ENCODE data around the gene UNC5C.

The UNC5C gene

GRCh38 chr4:95216636-95217035 lies 332.1 kb downstream of the UNC5C start:
- DNase-seq (ENCODE audit: low read depth), result no peak

DNA sequence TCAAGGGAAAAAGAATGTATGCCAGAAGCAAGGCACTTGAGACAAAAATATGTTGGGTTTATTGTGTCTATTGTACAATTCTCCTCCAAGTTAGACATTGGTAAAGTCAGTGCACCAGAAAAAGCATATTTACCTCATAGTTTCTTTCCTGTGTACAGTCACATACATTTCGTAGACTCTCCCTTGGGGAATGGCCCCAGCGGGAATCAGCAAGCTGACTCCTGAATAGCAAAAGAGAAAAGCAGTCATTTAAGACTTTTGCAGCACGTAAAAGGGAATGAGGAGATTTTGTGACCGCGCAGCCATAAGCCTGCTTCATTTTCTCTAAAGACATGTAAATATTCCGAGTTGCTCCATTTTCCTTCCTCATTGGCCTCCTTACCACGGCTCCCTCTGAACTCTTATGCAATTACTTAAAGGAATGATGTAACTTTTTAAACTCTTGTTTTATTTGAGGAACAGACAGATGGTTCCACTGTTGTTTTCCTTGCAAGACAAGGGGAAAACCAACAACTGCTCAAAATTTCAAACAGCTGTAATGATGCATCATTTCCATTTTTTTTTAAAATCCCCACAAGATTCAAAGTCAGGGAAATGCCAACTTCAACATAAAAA lies 332.7 kb downstream of the UNC5C start:
- DNase-seq (ENCODE audit: low read depth), result no peak

- DNase-seq (ENCODE audit: low read depth), result no peak
Measured at GRCh38 chr4:95215043-95215442, 333.7 kb downstream of the UNC5C start.

DNA sequence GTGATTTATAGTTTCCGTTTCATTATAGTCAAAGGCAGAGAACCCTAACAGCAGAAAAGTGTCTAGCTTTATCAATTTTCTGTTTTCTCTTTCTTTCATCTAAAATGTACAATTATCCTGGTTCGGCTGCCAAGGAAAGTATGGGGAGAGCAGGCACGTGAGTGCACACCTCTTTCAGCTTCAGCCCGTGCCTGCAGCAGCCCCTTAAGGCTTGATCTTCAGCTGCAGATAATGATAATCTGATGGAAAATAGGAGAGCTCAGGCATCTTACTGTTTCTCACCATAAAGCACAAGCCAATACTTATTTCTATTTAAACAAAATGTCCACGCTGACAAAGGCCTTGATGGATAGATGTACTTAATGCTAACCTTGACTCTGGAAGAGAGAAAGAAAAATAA lies 334.4 kb downstream of the UNC5C start:
- no peak for DNase-seq (ENCODE audit: low read depth)

GRCh38 chr4:95213366-95213765 lies 335.4 kb downstream of the UNC5C start:
- no peak for DNase-seq (ENCODE audit: low read depth)

GRCh38 chr4:95212692-95213091 lies 336.1 kb downstream of the UNC5C start:
- no peak for DNase-seq (ENCODE audit: low read depth)

DNA sequence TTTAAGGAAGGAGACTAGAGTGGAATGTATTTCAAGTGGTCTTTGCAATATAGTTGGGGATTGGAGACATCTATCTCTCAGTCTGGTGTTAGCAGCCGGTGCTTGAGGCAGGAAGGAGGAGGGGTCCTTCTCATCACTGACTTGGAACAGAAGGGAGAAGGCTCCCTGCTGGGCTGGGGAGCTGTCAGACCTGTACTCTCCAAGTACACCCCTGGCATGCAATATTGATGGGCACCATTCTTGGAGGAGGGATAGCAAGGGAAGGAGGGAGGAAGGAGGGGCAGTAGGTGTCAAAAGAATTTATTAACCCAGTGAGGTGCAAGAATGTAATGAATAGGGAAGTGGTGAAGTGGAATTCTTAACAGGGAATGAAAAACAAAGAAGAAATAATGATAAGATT lies 338.8 kb downstream of the UNC5C start:
- DNase-seq (ENCODE audit: low read depth), result no peak

- DNase-seq (ENCODE audit: low read depth), result no peak
Measured at GRCh38 chr4:95204873-95205272, 343.9 kb downstream of the UNC5C start.

DNA sequence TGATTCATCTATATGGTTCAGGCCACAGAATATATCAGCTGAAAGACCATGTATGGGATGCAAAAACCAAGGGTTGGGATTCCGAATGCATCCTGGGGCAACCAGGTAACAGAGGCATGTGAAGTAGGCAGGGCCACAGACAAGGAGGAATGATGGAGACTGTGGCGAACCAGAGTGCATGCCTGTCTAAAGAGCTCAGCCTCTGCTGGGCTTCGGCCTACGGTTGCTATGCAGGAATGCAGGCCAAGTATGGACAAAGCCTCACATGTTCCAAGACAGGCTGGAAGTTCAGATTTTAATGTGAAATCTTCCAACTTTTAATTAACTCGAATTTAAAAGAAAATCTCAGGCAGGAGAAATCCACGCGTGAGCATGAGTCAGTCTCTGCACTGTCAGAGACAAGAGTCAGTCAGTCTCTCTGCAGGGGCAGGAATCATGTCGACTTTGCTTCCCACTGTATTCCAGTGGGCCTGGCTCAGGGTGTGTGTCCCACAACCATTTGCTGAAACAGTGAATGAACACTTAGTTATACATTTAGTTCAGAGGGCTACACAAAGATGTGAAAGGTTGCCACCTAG lies 344.4 kb downstream of the UNC5C start:
- DNase-seq (ENCODE audit: low read depth), result no peak

DNA sequence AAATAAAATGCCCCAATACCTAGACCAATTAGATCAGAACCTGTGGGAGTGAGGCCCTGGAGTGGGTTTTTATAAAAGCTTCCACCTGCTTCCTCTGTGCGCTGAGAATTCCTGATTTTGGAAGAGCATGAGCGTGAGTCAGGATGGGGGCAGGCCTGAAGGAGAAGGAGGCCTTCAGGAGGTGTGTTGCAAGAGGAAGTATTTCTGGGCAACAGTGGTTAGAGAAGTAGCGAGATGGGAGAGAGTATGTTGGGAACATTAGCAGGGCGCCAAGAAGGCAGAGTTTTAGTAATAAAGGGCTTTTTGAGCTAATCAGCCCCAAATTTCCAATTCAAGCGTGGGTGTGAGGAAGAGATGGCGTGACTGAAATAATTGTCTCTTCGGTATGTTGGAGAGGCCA lies 349.8 kb downstream of the UNC5C start:
- no peak for DNase-seq (ENCODE audit: low read depth)

DNA sequence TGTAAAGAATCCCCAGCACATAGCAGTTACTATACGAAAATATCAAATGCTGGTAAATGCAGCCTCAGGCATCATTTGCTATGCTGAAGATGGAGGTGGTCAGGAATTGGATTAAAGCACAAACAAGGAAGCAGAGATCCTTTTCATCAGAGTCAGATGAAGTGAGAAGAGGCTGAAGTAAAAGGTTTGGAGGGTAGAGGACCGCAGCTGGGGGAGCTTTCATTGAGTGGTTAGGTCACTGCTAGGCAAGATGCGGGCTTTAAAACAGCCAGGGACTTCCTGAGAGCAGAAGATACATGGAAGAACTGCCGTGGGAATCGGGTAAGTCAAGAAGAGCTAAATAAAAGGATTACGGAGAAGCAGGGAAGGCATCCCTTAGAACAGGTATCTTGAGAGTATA lies 351.4 kb downstream of the UNC5C start:
- DNase-seq (ENCODE audit: low read depth), result no peak

DNA sequence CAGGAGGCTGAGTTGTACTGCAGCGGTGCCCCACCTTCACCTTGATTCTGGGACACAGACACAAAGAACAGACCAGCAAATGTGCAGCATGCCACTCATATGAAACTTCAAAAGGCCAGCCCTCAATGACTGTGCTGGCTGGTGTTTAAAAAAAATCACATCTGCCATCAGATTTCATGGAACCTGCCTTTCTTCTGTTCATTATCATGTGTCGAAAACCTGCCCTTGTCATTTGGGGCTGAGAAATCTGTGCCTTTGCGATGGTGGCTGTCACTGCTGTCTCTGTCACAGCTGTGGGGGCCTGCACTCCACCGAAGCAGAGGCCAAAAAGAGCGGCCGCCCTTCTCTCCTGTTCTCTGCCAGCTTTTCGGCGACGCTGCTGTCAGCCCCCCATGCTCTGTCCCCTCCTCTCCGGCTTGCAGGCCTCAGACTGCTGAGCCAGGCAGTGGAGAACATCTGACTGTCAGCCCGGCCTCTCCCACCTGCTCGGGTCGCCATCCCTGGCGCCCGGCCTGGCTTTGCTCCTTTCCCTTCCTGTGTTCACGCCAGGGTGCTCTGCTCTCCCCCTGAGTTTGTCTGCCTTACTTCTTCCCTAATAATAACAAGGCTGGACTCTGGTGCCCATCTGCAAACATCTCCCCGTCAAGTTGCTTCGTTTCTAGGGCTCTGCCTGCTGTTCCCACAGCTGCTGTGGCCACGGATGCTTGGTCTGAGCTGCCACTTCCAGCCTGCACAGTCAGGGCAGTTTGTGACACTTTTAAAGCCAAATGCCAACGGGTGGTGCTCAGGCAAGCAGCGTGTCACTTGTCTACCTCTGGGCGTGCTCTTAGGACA lies 355.2 kb downstream of the UNC5C start:
- no peak for DNase-seq (ENCODE audit: low read depth)

DNA sequence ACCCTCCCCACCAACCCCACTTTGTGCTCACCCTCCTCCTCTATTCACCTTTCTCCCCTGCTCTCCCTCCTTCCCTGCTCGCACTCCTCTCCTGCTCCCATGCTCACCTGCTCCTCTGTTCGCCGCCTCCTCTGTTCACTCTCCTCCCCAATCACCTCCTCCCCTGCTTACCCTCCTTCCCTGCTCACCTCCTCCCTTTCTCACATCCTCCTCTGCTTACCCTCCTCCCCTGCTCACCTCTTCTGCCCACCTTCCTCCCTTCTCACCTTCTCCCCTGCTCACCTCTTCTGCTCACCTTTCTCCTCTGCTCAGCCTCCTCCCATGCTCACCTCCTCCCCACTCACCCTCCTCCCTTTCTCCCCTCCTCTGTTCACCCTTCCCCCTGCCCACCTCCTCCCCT lies 357.2 kb downstream of the UNC5C start:
- DNase-seq (ENCODE audit: low read depth), result no peak

DNA sequence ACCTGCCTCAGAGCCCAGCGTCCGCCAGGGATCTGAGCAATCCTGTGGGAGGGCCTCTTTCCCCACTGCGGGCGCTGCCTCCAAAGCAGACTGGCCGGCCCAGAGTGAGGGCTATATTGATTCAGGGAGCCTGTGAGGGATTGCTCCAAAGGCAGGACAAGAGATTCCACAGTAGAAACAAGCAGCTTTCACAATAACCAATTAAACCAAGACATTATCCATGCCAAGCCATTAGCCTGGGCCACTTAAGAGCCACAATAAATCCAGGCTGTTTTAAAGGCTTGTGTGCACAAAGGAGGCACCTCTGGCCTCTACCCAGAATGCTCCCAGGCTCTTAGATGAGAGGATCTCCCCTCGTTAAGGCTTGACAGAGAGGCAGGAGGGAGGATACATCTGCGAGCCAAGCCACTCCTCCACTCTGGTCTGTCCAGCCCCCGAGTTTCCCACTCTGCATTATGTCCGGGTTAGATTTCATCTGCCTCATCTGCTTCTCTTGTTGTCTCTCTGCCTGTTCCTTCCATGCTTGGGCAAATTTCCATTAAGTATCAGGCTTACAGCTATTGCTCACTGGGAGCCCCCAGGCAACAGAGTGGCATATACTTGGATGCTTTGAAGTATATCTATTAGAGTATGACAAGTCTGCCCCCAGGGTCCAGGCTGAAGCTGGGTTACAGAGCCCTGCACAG lies 357.9 kb downstream of the UNC5C start:
- DNase-seq (ENCODE audit: low read depth), result no peak

- DNase-seq (ENCODE audit: low read depth), result no peak
Measured at GRCh38 chr4:95188701-95189370, 359.9 kb downstream of the UNC5C start.

- no peak for DNase-seq (ENCODE audit: low read depth)
Measured at GRCh38 chr4:95186666-95187065, 362.1 kb downstream of the UNC5C start.

GRCh38 chr4:95183656-95184408 lies 364.9 kb downstream of the UNC5C start:
- no peak for DNase-seq (ENCODE audit: low read depth)

- no peak for DNase-seq (ENCODE audit: low read depth)
Measured at GRCh38 chr4:95181996-95182306, 366.8 kb downstream of the UNC5C start.

- no peak for DNase-seq (ENCODE audit: low read depth)
Measured at GRCh38 chr4:95181243-95181995, 367.4 kb downstream of the UNC5C start.

- DNase-seq (ENCODE audit: low read depth), result no peak
Measured at GRCh38 chr4:95180531-95181242, 368.1 kb downstream of the UNC5C start.

Data from activated T-cell treated with anti-CD3 and anti-CD28 coated beads for 24 hours (primary cell).